H1 (cell line): ENCODE measurements around the gene WDR27. TPM values are rescaled to one million over a fixed set of nuclear protein-coding genes. Genes with fewer than 3 reads are reported as not detected.
A peak's percentile ranks its signal among the peaks of the same experiment; 100 is the strongest.

Experiments
- CTCF ChIA-PET: fragments of 300-600 bp; sonication (Branson Sonifier 250); formaldehyde crosslinking; loops from one replicate; lab custom pipeline; 2021; ENCODE audit not compliant: partially characterized antibody; lab: Charles Lee
- POLR2A ChIA-PET: fragments of 300-600 bp; sonication (Branson Sonifier 250); formaldehyde crosslinking; loops from one replicate; lab custom pipeline; 2021; ENCODE audit warnings: inconsistent platforms; ENCODE audit not compliant: partially characterized antibody; lab: Charles Lee
- DNase-seq, 2 experiments: peaks; one replicate each; pipeline versions ENCODE4 v3.0.0 to v3.0.0-alpha.2; 2010 to 2022; ENCODE audit warnings: low spot score in 2 of 2, low read depth in 1 of 2, mixed read lengths in 1 of 2
- FAIRE-seq: peaks from 2 replicates; lab custom pipeline; 2011; peaks lifted over from hg19 to GRCh38; lab: Jason Lieb, UNC
- H2AFZ ChIP-seq: 2 replicates; pipeline ENCODE4 v1.8.1; 2012; ENCODE audit warnings: low read length, inconsistent platforms
- H2AK5ac ChIP-seq: 2 replicates; pipeline ENCODE4 v1.6.1; 2013; ENCODE audit warnings: low read depth, low read length
- H2BK120ac ChIP-seq: replicated peaks from 2 replicates; pipeline ENCODE3; 2013; ENCODE audit warnings: low read depth, low read length, inconsistent platforms
- H2BK12ac ChIP-seq: 2 replicates; pipeline ENCODE4 v1.6.1; 2013; ENCODE audit warnings: low read depth, low read length
- H2BK15ac ChIP-seq: 2 replicates; pipeline ENCODE4 v1.6.1; 2013; ENCODE audit warnings: low read length
- H2BK20ac ChIP-seq: 2 replicates; pipeline ENCODE4 v1.6.1; 2013; ENCODE audit warnings: low read length
- H2BK5ac ChIP-seq: 2 replicates; pipeline ENCODE4 v1.6.1; 2013; ENCODE audit warnings: low read depth, low read length
- H3K14ac ChIP-seq: 2 replicates; pipeline ENCODE4 v1.6.1; 2013; ENCODE audit warnings: inconsistent platforms; ENCODE audit not compliant: insufficient read length
- H3K18ac ChIP-seq: 2 replicates; pipeline ENCODE4 v1.6.1; 2013; ENCODE audit warnings: low read length; ENCODE audit errors: extremely low read depth
- H3K23ac ChIP-seq: 2 replicates; pipeline ENCODE4 v1.6.1; 2013; ENCODE audit warnings: inconsistent platforms; ENCODE audit not compliant: insufficient read length
- H3K23me2 ChIP-seq: 2 replicates; pipeline ENCODE4 v1.6.1; 2013; ENCODE audit warnings: low read depth, low read length
- H3K27ac ChIP-seq: 2 replicates; pipeline ENCODE4 v1.6.1; 2011; ENCODE audit warnings: low read depth, low read length, inconsistent platforms
- H3K27me3 ChIP-seq, 4 experiments: replicated peaks in 1 of 4; 1 replicate in 1 of 4; 2 replicates in 3 of 4; pipeline versions ENCODE4 v1.6.1 to v1.8.1; 2011 to 2013; ENCODE audit warnings: low read length in 3 of 4, mild to moderate bottlenecking in 3 of 4, inconsistent platforms in 2 of 4, mixed read lengths in 2 of 4, moderate library complexity in 1 of 4; ENCODE audit not compliant: control insufficient read depth in 3 of 4, insufficient read depth in 3 of 4; ENCODE audit errors: extremely low read depth in 1 of 4
- H3K36me3 ChIP-seq, 4 experiments: 2 replicates each; pipeline versions ENCODE4 v1.6.1 to v1.8.1; 2011 to 2013; ENCODE audit warnings: mild to moderate bottlenecking in 4 of 4, low read length in 3 of 4, moderate library complexity in 2 of 4, control low read depth in 1 of 4, inconsistent platforms in 1 of 4; ENCODE audit not compliant: insufficient read depth in 4 of 4, control insufficient read depth in 2 of 4
- H3K4ac ChIP-seq: replicated peaks from 2 replicates; pipeline ENCODE3; 2013; ENCODE audit warnings: low read length, low read depth, mixed read lengths, inconsistent platforms; ENCODE audit not compliant: insufficient read length
- H3K4me1 ChIP-seq, 4 experiments: replicated peaks in 1 of 4; 1 replicate in 1 of 4; 2 replicates in 3 of 4; pipeline versions ENCODE4 v1.6.1 to v1.8.1; 2011 to 2013; ENCODE audit warnings: low read length in 3 of 4, inconsistent platforms in 2 of 4, mixed read lengths in 1 of 4; ENCODE audit not compliant: insufficient read depth in 4 of 4, control insufficient read depth in 3 of 4
- H3K4me2 ChIP-seq, 2 experiments: 2 replicates each; pipeline versions ENCODE4 v1.6.1 to v1.8.1; 2011 to 2013; ENCODE audit warnings: low read depth in 2 of 2, low read length in 2 of 2, control low read depth in 1 of 2, inconsistent platforms in 1 of 2, mild to moderate bottlenecking in 1 of 2; ENCODE audit not compliant: insufficient read depth in 1 of 2
- H3K4me3 ChIP-seq, 4 experiments: fragments of 200-600, 300-600 bp in 1 of 4; sonication (generic), shearing (Covaris generic), sonication (Bioruptor Twin) in 1 of 4; 2 replicates each; pipeline versions ENCODE4 v1.5.1 to v1.8.1; 2011 to 2016; ENCODE audit warnings: low read length in 4 of 4, low read depth in 3 of 4, control low read depth in 2 of 4, inconsistent platforms in 2 of 4, mild to moderate bottlenecking in 2 of 4, mixed read lengths in 1 of 4, moderate library complexity in 1 of 4; ENCODE audit not compliant: insufficient read depth in 2 of 4; ENCODE audit errors: extremely low read depth in 1 of 4
- H3K56ac ChIP-seq: replicated peaks from 2 replicates; pipeline ENCODE3; 2013; ENCODE audit warnings: low read depth, mild to moderate bottlenecking, mixed read lengths, low read length, inconsistent platforms; ENCODE audit not compliant: insufficient read length
- H3K79me1 ChIP-seq: 2 replicates; pipeline ENCODE4 v1.6.1; 2013; ENCODE audit warnings: low read depth, low read length, control low read depth
- H3K79me2 ChIP-seq, 2 experiments: 2 replicates each; pipeline versions ENCODE4 v1.6.1 to v1.8.1; 2012 to 2013; ENCODE audit warnings: low read length in 2 of 2, mild to moderate bottlenecking in 2 of 2, inconsistent platforms in 1 of 2; ENCODE audit not compliant: insufficient read depth in 2 of 2, control insufficient read depth in 1 of 2
- H3K9ac ChIP-seq, 4 experiments: replicated peaks in 1 of 4; 1 replicate in 1 of 4; 2 replicates in 3 of 4; pipeline versions ENCODE4 v1.6.1 to v1.8.1; 2011 to 2013; ENCODE audit warnings: low read depth in 3 of 4, low read length in 3 of 4, control low read depth in 2 of 4, mild to moderate bottlenecking in 2 of 4, moderate library complexity in 2 of 4, inconsistent platforms in 1 of 4; ENCODE audit errors: extremely low read depth in 1 of 4
- H3K9me3 ChIP-seq, 2 experiments: 2 replicates each; pipeline versions ENCODE4 v1.6.1 to v1.8.1; 2012 to 2013; ENCODE audit warnings: mild to moderate bottlenecking in 2 of 2, moderate library complexity in 2 of 2, control low read depth in 1 of 2, inconsistent platforms in 1 of 2, low read depth in 1 of 2, low read length in 1 of 2, mixed read lengths in 1 of 2; ENCODE audit not compliant: insufficient read depth in 2 of 2
- H4K20me1 ChIP-seq, 2 experiments: replicated peaks in 1 of 2; 2 replicates each; pipeline versions ENCODE3 to v1.8.1; 2011 to 2013; ENCODE audit warnings: inconsistent platforms in 2 of 2, low read length in 2 of 2, mild to moderate bottlenecking in 1 of 2; ENCODE audit not compliant: insufficient read depth in 2 of 2, control insufficient read depth in 1 of 2
- H4K5ac ChIP-seq: 2 replicates; pipeline ENCODE4 v1.6.1; 2013; ENCODE audit warnings: low read length, low read depth, mixed read lengths, inconsistent platforms; ENCODE audit not compliant: insufficient read length
- H4K8ac ChIP-seq: 2 replicates; pipeline ENCODE4 v1.8.0; 2013; ENCODE audit warnings: mild to moderate bottlenecking, moderate library complexity, low read length, inconsistent platforms; ENCODE audit not compliant: insufficient read depth; ENCODE audit errors: extremely low read depth
- H4K91ac ChIP-seq: replicated peaks from 2 replicates; pipeline ENCODE3; 2013; ENCODE audit warnings: low read length, mixed read lengths, inconsistent platforms; ENCODE audit not compliant: insufficient read length
- CTCF ChIP-seq, 3 experiments: IDR thresholded peaks; 1 replicate in 2 of 3; 2 replicates in 1 of 3; pipeline versions ENCODE4 v1.5.1 to v1.6.1; 2011; ENCODE audit warnings: low read length in 3 of 3, mild to moderate bottlenecking in 3 of 3, inconsistent platforms in 2 of 3, low read depth in 1 of 3, moderate library complexity in 1 of 3; ENCODE audit not compliant: insufficient read depth in 1 of 3; ENCODE audit errors: control extremely low read depth in 1 of 3
- MAX ChIP-seq: IDR thresholded peaks from 2 replicates; pipeline ENCODE4 v1.6.1; 2012; ENCODE audit warnings: inconsistent platforms
- RAD21 ChIP-seq, 2 experiments: IDR thresholded peaks in 1 of 2; conservative IDR thresholded peaks in 1 of 2; 2 replicates each; pipeline ENCODE4 v1.6.1; 2011; ENCODE audit warnings: low read depth in 2 of 2, low read length in 2 of 2, improper control_type of control experiment in 1 of 2, inconsistent platforms in 1 of 2, mild to moderate bottlenecking in 1 of 2, moderate library complexity in 1 of 2
- WGBS, 2 experiments: shearing (Covaris generic) in 1 of 2; methylation state at CpG; one replicate each; pipeline versions ENCODE4 v1.1.6 to v1.1.7; 2013 to 2015; ENCODE audit warnings: low lambda C conversion rate in 2 of 2, mixed read lengths in 2 of 2, inconsistent platforms in 1 of 2, low coverage in 1 of 2, missing lambda C conversion rate in 1 of 2; ENCODE audit not compliant: insufficient replicate concordance in 2 of 2, insufficient coverage in 1 of 2, insufficient read length in 1 of 2; ENCODE audit errors: extremely low coverage in 1 of 2, missing lambda C conversion rate in 1 of 2; 5-methylcytosine and 5-hydroxymethylcytosine counted together
- polyA plus RNA-seq, 7 experiments: library from polyadenylated mRNA; depleted of rRNA in 3 of 7; stranded (reverse) in 5 of 7; unstranded in 2 of 7; fragments of >200 nt in 5 of 7; fragments of 200-250 nt in 2 of 7; gene quantifications; 1 replicate in 5 of 7; 2 replicates in 1 of 7; 4 replicates in 1 of 7; pipeline versions ENCODE4 v1.2.1 to v1.2.3, GENCODE V29; 2011 to 2013; ENCODE audit warnings: missing spikeins in 2 of 7, mixed read lengths in 2 of 7
- total RNA-seq: library from RNA; stranded (reverse); fragmentation: NEBNext Ultra II Directional; extraction: Animal tissue kit (Norgen Biotek cat#: 25700); gene quantifications from 2 replicates; pipeline ENCODE4 v1.2.1, GENCODE V29; 2021

WDR27 gene
- total and polyA plus RNA-seq, 2 of the 8 experiments (the other 6 are each of a cell fraction or from before 2014, with no cell fraction given), result 53.6 to 68.6 TPM

GRCh38 chr6:169591616-169592015, 110.2 kb downstream of the WDR27 start:
- Histone ChIP-seq H3K23me2 (no peaks in the 10 kb centered on the region), H2BK120ac (no peak overlapping the region), H4K20me1 (no peaks in the 10 kb centered on the region), H3K4ac (no peak overlapping the region), H2BK20ac (no peak overlapping the region), H3K79me1 (no peaks in the 10 kb centered on the region), H3K27ac (no peak overlapping the region), H2BK12ac (no peak overlapping the region), H4K8ac (no peak overlapping the region), H3K23ac (no peak overlapping the region), H3K36me3 (no peaks in the 10 kb centered on the region; a peak in 2 of 8 replicates), H3K4me3 (no peak overlapping the region), H2AFZ (no peak overlapping the region), H3K9me3 (no peaks in the 10 kb centered on the region), H4K91ac (no peak overlapping the region), H3K9ac (no peak overlapping the region), H2BK5ac (no peak overlapping the region), H2BK15ac (no peak overlapping the region), H3K4me2 (no peak overlapping the region), H3K27me3 (no peaks in the 10 kb centered on the region), H3K4me1 (no peaks in the 10 kb centered on the region), H3K18ac (no peak overlapping the region), H4K5ac (no peak overlapping the region), H3K79me2 (no peaks in the 10 kb centered on the region), H2AK5ac (no peak overlapping the region), H3K56ac (no peak overlapping the region), H3K14ac (no peak overlapping the region)
- FAIRE-seq (no peak), DNase-seq (no peak)
- WGBS, 2 experiments, result 82% methylated on average over 4 of the region's 4 CpGs; no CpG with 5 or more reads in 1 of the 2 experiments
- POLR2A ChIA-PET, result no interaction called here
- TF ChIP-seq MAX, result no peak
- 0 out of 4 replicates have a peak, but pooled peaks of 1 of the 2 experiments have one; percentile 7 for TF ChIP-seq RAD21 (IDR thresholded peaks at IDR 0.05 in 1 of 2, conservative IDR thresholded peaks at IDR 0.05 in 1 of 2; ENCODE audit: low read depth in 2 of 2, low read length in 2 of 2)
- peak in 1 of 3 experiments; percentile 15; a peak in 1 of 4 replicates for TF ChIP-seq CTCF (IDR thresholded peaks at IDR 0.05; ENCODE audit: control extremely low read depth in 1 of 3, insufficient read depth in 1 of 3, low read depth in 1 of 3, low read length in 3 of 3)
- CTCF ChIA-PET, result no interaction called here
